Measurements from ENCODE around the gene DNAAF8.

DNA sequence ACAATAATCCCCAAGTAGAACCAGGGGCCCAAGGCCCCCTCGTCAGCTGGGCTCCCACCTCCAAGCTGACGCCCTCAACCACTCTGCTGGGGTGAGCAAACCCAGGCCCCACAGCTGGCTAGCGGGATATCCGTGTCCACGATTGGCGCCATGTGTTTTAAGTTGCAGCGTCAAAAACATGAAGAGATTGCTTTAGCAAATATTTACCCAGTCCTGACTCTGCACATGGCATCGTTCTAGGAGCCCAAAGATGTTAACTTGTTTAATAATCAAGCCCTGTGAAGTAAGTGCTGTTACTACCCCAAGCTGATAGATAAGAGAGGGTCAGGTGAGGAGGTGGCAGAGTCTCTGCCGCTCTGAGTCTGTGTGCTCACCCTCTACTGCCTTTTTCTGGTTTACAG, 54.2 kb downstream of the DNAAF8 start:
- TF ChIP-seq, protein P1, sequence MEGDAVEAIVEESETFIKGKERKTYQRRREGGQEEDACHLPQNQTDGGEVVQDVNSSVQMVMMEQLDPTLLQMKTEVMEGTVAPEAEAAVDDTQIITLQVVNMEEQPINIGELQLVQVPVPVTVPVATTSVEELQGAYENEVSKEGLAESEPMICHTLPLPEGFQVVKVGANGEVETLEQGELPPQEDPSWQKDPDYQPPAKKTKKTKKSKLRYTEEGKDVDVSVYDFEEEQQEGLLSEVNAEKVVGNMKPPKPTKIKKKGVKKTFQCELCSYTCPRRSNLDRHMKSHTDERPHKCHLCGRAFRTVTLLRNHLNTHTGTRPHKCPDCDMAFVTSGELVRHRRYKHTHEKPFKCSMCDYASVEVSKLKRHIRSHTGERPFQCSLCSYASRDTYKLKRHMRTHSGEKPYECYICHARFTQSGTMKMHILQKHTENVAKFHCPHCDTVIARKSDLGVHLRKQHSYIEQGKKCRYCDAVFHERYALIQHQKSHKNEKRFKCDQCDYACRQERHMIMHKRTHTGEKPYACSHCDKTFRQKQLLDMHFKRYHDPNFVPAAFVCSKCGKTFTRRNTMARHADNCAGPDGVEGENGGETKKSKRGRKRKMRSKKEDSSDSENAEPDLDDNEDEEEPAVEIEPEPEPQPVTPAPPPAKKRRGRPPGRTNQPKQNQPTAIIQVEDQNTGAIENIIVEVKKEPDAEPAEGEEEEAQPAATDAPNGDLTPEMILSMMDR (conservative IDR thresholded peaks at IDR 0.05; ENCODE audit: low read depth, low read length) = no peak
- no peak for TF ChIP-seq EZH2 (IDR thresholded peaks at IDR 0.05; ENCODE audit: low read length, unreplicated experiment)
- TF ChIP-seq EZH2phosphoT487 (IDR thresholded peaks at IDR 0.05; ENCODE audit: borderline replicate concordance, low read length) = no peak
